HAP-1 (cell line): ENCODE measurements around the gene PGA5.
"Not testable (repeated sequence)": the region's sequence is repeated elsewhere in the genome, so short reads cannot be mapped to it uniquely, and the experiment has no call there.

Source experiments
- DNase-seq, 2 experiments: peaks; one replicate each; pipeline ENCODE4 v3.0.0-alpha.2; 2016 to 2020; ENCODE audit warnings: low spot score in 2 of 2
- H3K27me3 ChIP-seq: fragments of 250-450 bp; sonication (Bioruptor Pico); 2 replicates; pipeline ENCODE4 v1.5.1; 2020; ENCODE audit warnings: low read depth, mild to moderate bottlenecking, moderate library complexity
- H3K36me3 ChIP-seq: fragments of 250-450 bp; sonication (Bioruptor Pico); replicated peaks from 2 replicates; pipeline ENCODE4 v1.5.1; 2020; ENCODE audit warnings: mild to moderate bottlenecking
- H3K4me1 ChIP-seq: fragments of 250-450 bp; sonication (Bioruptor Pico); 2 replicates; pipeline ENCODE4 v1.5.1; 2020; ENCODE audit warnings: mild to moderate bottlenecking
- H3K4me3 ChIP-seq: fragments of 250-450 bp; sonication (Bioruptor Pico); 2 replicates; pipeline ENCODE4 v1.5.1; 2020; ENCODE audit warnings: mild to moderate bottlenecking, moderate library complexity
- H3K9me3 ChIP-seq: fragments of 250-450 bp; sonication (Bioruptor Pico); 2 replicates; pipeline ENCODE4 v1.5.1; 2020; ENCODE audit warnings: mild to moderate bottlenecking, moderate library complexity
- in situ Hi-C: fragments of 300-500 bp; cut with MboI; formaldehyde crosslinking; loops from 3 replicates; pipeline ENCODE4 v1.14.3; 2020; ENCODE audit warnings: low sequenced_read_pairs, inconsistent platforms, mixed read lengths

Gene PGA5

DNA sequence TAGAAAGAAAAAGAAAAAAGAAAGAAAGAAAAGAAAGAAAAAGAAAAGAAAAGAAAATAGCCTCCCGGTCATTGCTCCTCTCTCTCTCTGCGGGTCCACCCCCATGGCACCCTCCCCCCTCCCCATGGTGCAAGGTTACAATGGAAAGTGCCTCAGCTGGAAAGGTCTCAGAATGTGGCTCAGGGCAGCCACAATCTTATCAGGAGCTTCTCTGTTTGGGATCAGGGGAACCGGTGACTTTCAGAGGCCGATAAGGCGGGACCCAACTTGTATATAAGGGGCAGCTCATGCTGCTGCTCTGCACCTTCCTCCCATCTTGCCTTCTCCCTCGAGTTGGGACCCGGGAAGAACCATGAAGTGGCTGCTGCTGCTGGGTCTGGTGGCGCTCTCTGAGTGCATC, at the start of gene PGA5:
Gene PGA5, plus strand, starts transcription at position 301 of the 400 bp plus-strand sequence. Its CDS starts 52 bp downstream, at position 353.
- H3K4me1 ChIP-seq, in situ Hi-C loops, H3K27me3 ChIP-seq, H3K4me3 ChIP-seq, DNase-seq, H3K36me3 ChIP-seq, H3K9me3 ChIP-seq: not testable (repeated sequence)

DNA sequence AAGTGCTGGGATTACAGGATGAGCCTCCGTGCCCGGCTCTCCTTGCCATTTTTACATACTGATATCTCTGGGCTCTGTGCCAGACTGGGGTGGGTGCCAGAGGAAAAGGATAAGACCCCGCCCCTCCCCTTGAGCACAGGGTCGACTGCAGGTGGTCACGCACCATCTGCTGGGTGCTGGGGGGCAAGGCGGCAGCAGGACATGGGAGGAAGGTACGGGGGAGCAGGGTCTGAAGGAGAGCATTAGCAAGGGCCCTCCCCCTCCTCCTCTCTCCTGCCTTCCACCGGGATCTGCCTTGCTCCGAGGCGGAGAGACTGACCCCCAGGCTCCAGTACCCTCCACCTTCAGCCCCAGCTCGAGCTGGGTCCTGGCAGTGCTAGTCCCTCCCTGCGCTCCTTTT, 47.4 kb upstream of the PGA5 start:
- Histone ChIP-seq H3K9me3 (no peaks in the 10 kb centered on the region; the same call in 1 of the 2 replicates), H3K27me3 (peaks cover 2% of the 10 kb centered on the region; the same call in 1 of the 2 replicates), H3K4me3 (no peak overlapping the region), H3K4me1 (no peaks in the 10 kb centered on the region), H3K36me3 (no peaks in the 10 kb centered on the region)
- in situ Hi-C loops: no loop called here
- DNase-seq: no peak

GRCh38 chr11:61194169-61194671, 46.8 kb upstream of the PGA5 start:
- in situ Hi-C loops: no loop called here
- peaks cover 2% of the 10 kb centered on the region; the same call in 1 of the 2 replicates for H3K27me3 ChIP-seq
- no peak for DNase-seq

DNA sequence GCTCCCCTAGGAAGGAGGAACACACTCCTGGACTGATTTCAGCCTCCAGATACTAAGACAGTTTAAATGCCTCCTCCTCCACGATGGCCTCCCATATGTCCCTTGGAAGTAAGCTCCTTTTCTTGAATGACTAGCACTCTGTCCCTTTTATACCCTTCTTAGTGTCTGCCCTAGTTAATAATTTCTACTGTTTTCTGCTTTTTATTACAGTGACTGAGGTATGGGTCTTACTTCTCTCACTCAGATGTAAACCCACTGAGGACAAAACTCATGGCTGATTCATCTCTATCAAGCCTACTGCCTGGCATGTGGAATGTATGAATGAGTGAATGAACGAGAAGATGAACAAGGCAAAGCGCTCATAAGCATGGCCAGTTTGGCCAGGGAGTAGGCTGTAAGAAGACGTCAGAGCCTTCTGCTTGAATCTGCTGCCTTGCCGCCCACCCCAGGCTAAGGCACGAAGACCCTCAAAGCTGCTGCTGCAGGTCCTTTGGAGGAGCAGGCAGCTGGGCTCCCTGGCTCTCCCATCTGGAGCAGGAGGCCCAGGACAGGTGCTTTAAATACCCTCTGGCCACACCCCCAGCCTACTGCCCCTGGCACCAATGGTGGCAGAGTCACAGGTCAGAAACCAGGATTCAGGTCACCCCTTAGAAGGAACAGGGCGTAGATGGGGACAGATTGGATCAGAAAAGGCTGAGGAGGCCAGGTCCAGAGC, 45.8 kb upstream of the PGA5 start:
- peaks cover 2% of the 10 kb centered on the region; the same call in 1 of the 2 replicates for H3K27me3 ChIP-seq
- in situ Hi-C loops: no loop called here
- no peak for DNase-seq
- no peak overlapping the region for H3K4me3 ChIP-seq
- H3K9me3 ChIP-seq: no peaks in the 10 kb centered on the region; the same call in 1 of the 2 replicates
- no peaks in the 10 kb centered on the region for H3K36me3 ChIP-seq
- H3K4me1 ChIP-seq: no peaks in the 10 kb centered on the region

More at GRCh38 chr11:61194169-61194671, 46.8 kb upstream of the PGA5 start:
- no peaks in the 10 kb centered on the region for H3K36me3 ChIP-seq
- H3K4me1 ChIP-seq: no peaks in the 10 kb centered on the region
- no peaks in the 10 kb centered on the region; the same call in 1 of the 2 replicates for H3K9me3 ChIP-seq
- no peak overlapping the region for H3K4me3 ChIP-seq

GRCh38 chr11:61195719-61196118, 45.3 kb upstream of the PGA5 start:
- H3K27me3 ChIP-seq: peaks cover 2% of the 10 kb centered on the region; the same call in 1 of the 2 replicates
- no peaks in the 10 kb centered on the region for H3K4me1 ChIP-seq
- no peak for DNase-seq
- in situ Hi-C loops: no loop called here
- no peaks in the 10 kb centered on the region for H3K36me3 ChIP-seq
- H3K4me3 ChIP-seq: no peak overlapping the region
- no peaks in the 10 kb centered on the region; the same call in 1 of the 2 replicates for H3K9me3 ChIP-seq

DNA sequence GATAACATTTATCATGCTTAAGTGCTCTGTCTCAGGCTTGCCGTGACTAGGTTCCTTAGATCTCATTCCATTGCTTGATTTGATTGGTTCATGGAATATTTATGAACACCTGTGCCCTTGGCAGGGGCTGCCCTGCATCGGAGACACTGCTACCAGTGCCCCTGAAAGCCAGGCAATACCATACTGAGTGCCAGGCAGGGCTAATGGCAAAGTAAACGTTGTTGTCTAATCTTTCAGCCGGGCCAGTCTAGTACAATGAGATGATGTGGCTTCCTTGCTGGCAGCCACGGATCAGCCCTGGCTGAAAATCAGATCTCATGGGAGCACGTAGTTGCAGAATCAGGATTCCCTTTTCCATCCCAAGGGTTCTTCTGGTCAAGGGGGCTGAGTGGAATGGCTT, 42.6 kb upstream of the PGA5 start:
- H3K4me3 ChIP-seq: no peak overlapping the region
- no peak for DNase-seq
- H3K27me3 ChIP-seq: peaks cover 2% of the 10 kb centered on the region; the same call in 1 of the 2 replicates
- in situ Hi-C loops: no loop called here
- H3K9me3 ChIP-seq: no peaks in the 10 kb centered on the region
- no peaks in the 10 kb centered on the region for H3K4me1 ChIP-seq
- no peaks in the 10 kb centered on the region for H3K36me3 ChIP-seq

- DNase-seq: no peak
- H3K4me3 ChIP-seq: no peak overlapping the region
- no peaks in the 10 kb centered on the region for H3K36me3 ChIP-seq
- in situ Hi-C loops: no loop called here
- no peaks in the 10 kb centered on the region for H3K4me1 ChIP-seq
- H3K9me3 ChIP-seq: no peaks in the 10 kb centered on the region
- peaks cover 2% of the 10 kb centered on the region; the same call in 1 of the 2 replicates for H3K27me3 ChIP-seq
These were observed 41.9 kb upstream of the PGA5 start for GRCh38 chr11:61198948-61199523.

DNA sequence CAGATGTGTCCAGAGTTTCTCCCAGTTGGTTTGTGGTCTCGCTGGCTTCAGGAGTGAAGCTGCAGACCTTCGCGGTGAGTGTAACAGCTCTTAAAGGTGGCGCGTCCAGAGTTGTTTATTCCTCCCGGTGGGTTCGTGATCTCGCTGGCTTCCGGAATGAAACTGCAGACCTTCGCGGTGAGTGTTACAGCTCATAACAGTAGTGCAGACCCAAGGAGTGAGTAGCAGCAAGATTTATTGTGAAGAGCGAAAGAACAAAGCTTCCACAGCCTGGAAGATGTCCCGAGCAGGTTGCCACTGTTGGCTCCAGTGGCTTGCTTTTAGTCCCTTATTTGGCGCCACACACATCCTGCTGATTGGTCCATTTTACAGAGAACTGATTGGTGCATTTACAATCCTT, 39.5 kb upstream of the PGA5 start:
- in situ Hi-C loops: no loop called here
- no peaks in the 10 kb centered on the region; the same call in 1 of the 2 replicates for H3K27me3 ChIP-seq
- no peak for DNase-seq
- H3K4me1 ChIP-seq: no peaks in the 10 kb centered on the region
- H3K9me3 ChIP-seq: no peaks in the 10 kb centered on the region
- H3K4me3 ChIP-seq: no peak overlapping the region
- H3K36me3 ChIP-seq: no peaks in the 10 kb centered on the region

DNA sequence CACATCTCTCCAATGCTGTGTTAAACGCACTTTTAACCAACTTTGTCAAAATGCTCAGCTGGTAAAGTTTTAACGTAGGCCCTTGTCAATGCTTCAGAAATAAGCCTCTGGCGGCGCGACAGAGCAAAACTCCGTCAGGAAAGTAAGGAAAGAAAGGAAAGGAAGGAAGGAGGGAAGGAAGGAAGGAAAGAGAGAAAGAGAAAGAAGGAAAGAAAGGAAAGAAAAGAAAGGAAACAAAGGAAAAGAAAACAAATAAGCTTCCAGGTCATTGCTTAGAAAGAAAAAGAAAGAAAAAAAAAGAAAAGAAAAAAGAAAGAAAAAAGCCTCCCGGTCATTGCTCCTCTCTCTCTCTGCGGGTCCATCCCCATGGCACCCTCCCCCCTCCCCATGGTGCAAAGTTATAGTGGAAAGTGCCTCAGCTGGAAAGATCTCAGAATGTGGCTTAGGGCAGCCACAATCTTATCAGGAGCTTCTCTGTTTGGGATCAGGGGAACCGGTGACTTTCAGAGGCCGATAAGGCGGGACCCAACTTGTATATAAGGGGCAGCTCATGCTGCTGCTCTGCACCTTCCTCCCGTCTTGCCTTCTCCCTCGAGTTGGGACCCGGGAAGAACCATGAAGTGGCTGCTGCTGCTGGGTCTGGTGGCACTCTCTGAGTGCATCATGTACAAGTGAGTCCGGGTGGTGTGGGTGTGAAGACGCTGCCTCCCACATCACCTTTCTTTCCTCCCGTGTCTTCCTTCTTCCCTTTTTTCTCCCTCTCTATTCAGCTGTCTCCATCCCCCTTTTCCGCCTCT, 37.8 kb upstream of the PGA5 start, which contains the start of gene PGA3:
Gene PGA3, plus strand, starts transcription at position 566 of the 797 bp plus-strand sequence. Its CDS starts 50 bp downstream, at position 616.
- H3K27me3 ChIP-seq, H3K4me1 ChIP-seq, DNase-seq, in situ Hi-C loops, H3K4me3 ChIP-seq, H3K9me3 ChIP-seq, H3K36me3 ChIP-seq: not testable (repeated sequence)

DNA sequence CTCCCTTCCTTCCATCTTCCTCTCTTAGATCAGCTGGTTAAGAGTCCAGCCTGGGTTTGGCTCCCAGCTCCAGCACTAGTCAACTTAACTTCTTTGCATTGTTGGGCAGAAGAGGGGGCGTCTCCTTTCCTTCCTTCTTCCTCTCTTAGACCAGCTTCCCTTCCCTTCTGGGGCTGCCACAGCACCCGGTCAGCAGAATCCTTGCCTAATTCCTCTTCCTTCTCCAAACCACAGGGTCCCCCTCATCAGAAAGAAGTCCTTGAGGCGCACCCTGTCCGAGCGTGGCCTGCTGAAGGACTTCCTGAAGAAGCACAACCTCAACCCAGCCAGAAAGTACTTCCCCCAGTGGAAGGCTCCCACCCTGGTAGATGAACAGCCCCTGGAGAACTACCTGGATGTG, 37.1 kb upstream of the PGA5 start:
- H3K9me3 ChIP-seq, DNase-seq, H3K4me1 ChIP-seq, H3K27me3 ChIP-seq, in situ Hi-C loops, H3K36me3 ChIP-seq, H3K4me3 ChIP-seq: not testable (repeated sequence)

GRCh38 chr11:61204502-61205059, 36.4 kb upstream of the PGA5 start:
- H3K4me3 ChIP-seq, in situ Hi-C loops, H3K4me1 ChIP-seq, H3K27me3 ChIP-seq, DNase-seq, H3K36me3 ChIP-seq, H3K9me3 ChIP-seq: not testable (repeated sequence)

- H3K9me3 ChIP-seq, DNase-seq, H3K4me1 ChIP-seq, in situ Hi-C loops, H3K36me3 ChIP-seq, H3K27me3 ChIP-seq, H3K4me3 ChIP-seq: not testable (repeated sequence)
These were observed 33.2 kb upstream of the PGA5 start for GRCh38 chr11:61207636-61208310.

GRCh38 chr11:61210629-61211028, 30.3 kb upstream of the PGA5 start:
- H3K9me3 ChIP-seq, H3K36me3 ChIP-seq, in situ Hi-C loops, H3K4me1 ChIP-seq, DNase-seq, H3K4me3 ChIP-seq, H3K27me3 ChIP-seq: not testable (repeated sequence)
